Measurements from ENCODE around the gene COL4A1. TPM values are rescaled to one million over a fixed set of nuclear protein-coding genes. Genes with fewer than 3 reads are reported as not detected.
A peak's percentile ranks its signal among the peaks of the same experiment; 100 is the strongest.

COL4A1 gene
- total RNA-seq, 2 experiments from 2014 or later = not detected

DNA sequence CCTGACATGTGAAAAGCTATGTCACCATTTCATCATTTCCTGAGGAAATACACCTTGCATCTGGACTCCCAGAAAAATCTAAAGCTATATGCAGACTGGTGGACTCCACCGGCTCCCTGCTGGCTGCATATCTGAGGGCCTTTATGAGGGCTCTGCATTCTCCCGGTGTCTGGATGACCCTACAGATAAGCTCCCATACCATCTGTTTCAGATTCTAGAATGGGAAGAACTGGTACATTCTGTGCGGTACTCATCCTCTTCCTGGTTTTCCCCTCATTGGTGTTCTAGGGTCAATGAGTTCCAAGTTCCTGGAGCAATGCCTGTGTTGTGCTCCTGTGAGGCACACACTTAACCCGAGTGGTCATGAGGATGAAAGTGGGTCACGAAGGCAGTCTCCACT is 60.4 kb downstream of the COL4A1 start:
- H3K4me1 Mint-ChIP-seq = peaks cover 2% of the 10 kb centered on the region
- CTCF ChIA-PET = interaction anchor here (1.6 kb wide), 1 partner anchor 24 kb away, joined by 3 read pairs; no protein-coding TSS in a partner anchor
- H3K9me3 Mint-ChIP-seq (ENCODE audit: low read depth) = no peaks in the 10 kb centered on the region
- DNase-seq (peak; percentile 14), ATAC-seq (no peak)
- H3K27me3 Mint-ChIP-seq = peaks cover 6% of the 10 kb centered on the region
- H3K4me3 Mint-ChIP-seq = no peak overlapping the region
- H3K36me3 Mint-ChIP-seq = no peaks in the 10 kb centered on the region
- H3K27ac Mint-ChIP-seq = no peak overlapping the region

- no peak for ATAC-seq
- Mint-ChIP-seq H3K4me1 (peaks cover 2% of the 10 kb centered on the region), H3K27me3 (peaks cover 6% of the 10 kb centered on the region), H3K36me3 (no peaks in the 10 kb centered on the region), H3K27ac (no peak overlapping the region), H3K4me3 (no peak overlapping the region), H3K9me3 (ENCODE audit: low read depth) (no peaks in the 10 kb centered on the region)
- DNase-seq = peak; percentile 19
- CTCF ChIA-PET = no interaction called here
These were observed 61.5 kb downstream of the COL4A1 start for GRCh38 chr13:110245416-110245899.

DNA sequence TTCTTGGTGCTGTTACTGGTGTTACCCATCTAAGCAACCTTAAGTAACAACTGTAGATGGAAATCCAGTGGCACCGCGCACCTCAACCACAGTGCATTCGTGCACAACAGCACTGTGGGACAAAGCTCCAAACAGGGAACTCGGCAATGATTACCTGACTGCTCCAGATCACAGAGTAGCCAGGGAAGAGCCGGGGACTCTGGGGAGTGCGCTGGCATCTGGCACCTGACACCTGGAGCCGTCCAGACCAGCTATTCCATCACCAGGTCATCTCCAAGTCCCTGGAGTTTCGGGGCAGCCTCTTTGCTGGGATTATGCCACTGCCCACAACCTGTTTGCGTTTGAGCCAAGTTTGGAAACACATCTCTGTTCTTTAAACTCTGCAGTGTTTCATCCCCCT is 62.0 kb downstream of the COL4A1 start:
- CTCF ChIA-PET = no interaction called here
- DNase-seq (peak; percentile 14), ATAC-seq (no peak)
- H3K4me1 Mint-ChIP-seq = peaks cover 2% of the 10 kb centered on the region
- no peak overlapping the region for H3K4me3 Mint-ChIP-seq
- H3K27me3 Mint-ChIP-seq = peaks cover 6% of the 10 kb centered on the region
- H3K9me3 Mint-ChIP-seq (ENCODE audit: low read depth) = no peaks in the 10 kb centered on the region
- no peak overlapping the region for H3K27ac Mint-ChIP-seq
- no peaks in the 10 kb centered on the region for H3K36me3 Mint-ChIP-seq

DNA sequence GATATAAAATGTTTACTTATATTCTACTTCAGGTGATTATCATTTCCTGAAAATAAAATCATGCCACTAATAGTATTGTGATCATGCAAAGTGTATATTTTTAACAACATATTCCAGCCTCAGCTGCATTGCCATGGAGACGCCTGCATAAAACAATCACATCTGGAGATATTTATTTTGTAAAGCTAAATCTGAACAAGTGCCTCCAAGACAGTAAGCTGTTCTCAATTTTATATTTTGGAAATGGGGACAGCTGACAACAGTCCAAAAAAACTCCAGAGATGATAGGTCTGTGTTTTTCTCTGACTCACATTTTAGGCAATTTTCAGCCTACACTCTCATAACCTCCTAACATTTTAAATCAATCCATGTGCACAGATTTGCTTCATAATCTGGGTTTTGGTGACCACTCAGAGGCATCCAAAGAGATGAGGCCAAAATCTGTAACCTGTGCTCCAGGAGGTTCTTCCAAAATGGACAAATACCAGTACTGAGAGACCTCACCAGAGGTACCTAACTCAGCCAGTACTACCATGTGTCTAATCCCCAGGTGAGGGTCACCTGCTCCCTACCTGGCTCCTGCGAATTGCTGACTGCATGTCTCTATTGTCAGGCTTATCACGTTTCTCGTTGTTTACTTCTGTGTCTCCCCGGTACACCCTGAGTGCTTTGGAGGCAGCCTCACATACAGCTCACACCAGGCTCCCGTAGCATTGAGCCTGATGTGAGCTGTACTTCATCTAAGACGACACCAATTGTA is 62.7 kb downstream of the COL4A1 start:
- CTCF ChIA-PET = no interaction called here
- peak; percentile 15 for DNase-seq
- no peaks in the 10 kb centered on the region for H3K36me3 Mint-ChIP-seq
- H3K4me3 Mint-ChIP-seq = no peak overlapping the region
- H3K9me3 Mint-ChIP-seq (ENCODE audit: low read depth) = no peaks in the 10 kb centered on the region
- peaks cover 6% of the 10 kb centered on the region for H3K27me3 Mint-ChIP-seq
- no peak overlapping the region for H3K27ac Mint-ChIP-seq
- H3K4me1 Mint-ChIP-seq = peaks cover 2% of the 10 kb centered on the region
- no peak for ATAC-seq

- peaks cover 2% of the 10 kb centered on the region for H3K4me1 Mint-ChIP-seq
- no peaks in the 10 kb centered on the region for H3K9me3 Mint-ChIP-seq (ENCODE audit: low read depth)
- H3K36me3 Mint-ChIP-seq = no peaks in the 10 kb centered on the region
- CTCF ChIA-PET = no interaction called here
- H3K27ac Mint-ChIP-seq = no peak overlapping the region
- no peak for ATAC-seq
- H3K27me3 Mint-ChIP-seq = peaks cover 9% of the 10 kb centered on the region
- no peak overlapping the region for H3K4me3 Mint-ChIP-seq
- peak; percentile 35 for DNase-seq
These were observed 64.3 kb downstream of the COL4A1 start for GRCh38 chr13:110242615-110243014.

DNA sequence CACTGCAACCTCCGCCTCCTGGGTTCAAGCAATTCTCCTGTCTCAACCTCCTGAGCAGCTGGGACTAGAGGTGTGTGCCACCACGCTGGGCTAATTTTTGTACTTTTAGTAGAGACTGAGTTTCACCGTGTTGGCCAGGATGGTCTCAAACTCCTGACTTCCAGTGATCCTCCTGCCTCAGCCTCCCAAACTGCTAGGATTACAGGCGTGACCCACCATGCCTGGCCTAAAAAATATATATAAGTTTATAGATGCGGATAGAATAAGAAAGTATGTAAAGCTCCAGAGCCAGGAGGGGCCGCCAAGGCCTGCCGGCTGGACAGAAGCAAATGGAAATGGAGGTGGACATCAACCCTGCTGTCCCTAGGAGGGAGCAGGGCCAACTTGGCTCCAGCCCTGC is 66.0 kb downstream of the COL4A1 start:
- H3K27ac Mint-ChIP-seq = no peak overlapping the region
- no peaks in the 10 kb centered on the region for H3K4me1 Mint-ChIP-seq
- H3K9me3 Mint-ChIP-seq (ENCODE audit: low read depth) = no peaks in the 10 kb centered on the region
- ATAC-seq (no peak), DNase-seq (peak; percentile 1)
- CTCF ChIA-PET = no interaction called here
- peaks cover 9% of the 10 kb centered on the region for H3K27me3 Mint-ChIP-seq
- no peaks in the 10 kb centered on the region for H3K36me3 Mint-ChIP-seq
- H3K4me3 Mint-ChIP-seq = no peak overlapping the region

GRCh38 chr13:110240352-110240751 is 66.6 kb downstream of the COL4A1 start:
- DNase-seq = peak; percentile 21
- ATAC-seq = no peak
- CTCF ChIA-PET = no interaction called here
- no peak overlapping the region for H3K4me3 Mint-ChIP-seq
- H3K27ac Mint-ChIP-seq = no peak overlapping the region
- no peaks in the 10 kb centered on the region for H3K9me3 Mint-ChIP-seq (ENCODE audit: low read depth)
- no peaks in the 10 kb centered on the region for H3K4me1 Mint-ChIP-seq
- no peaks in the 10 kb centered on the region for H3K36me3 Mint-ChIP-seq
- peaks cover 7% of the 10 kb centered on the region for H3K27me3 Mint-ChIP-seq

DNA sequence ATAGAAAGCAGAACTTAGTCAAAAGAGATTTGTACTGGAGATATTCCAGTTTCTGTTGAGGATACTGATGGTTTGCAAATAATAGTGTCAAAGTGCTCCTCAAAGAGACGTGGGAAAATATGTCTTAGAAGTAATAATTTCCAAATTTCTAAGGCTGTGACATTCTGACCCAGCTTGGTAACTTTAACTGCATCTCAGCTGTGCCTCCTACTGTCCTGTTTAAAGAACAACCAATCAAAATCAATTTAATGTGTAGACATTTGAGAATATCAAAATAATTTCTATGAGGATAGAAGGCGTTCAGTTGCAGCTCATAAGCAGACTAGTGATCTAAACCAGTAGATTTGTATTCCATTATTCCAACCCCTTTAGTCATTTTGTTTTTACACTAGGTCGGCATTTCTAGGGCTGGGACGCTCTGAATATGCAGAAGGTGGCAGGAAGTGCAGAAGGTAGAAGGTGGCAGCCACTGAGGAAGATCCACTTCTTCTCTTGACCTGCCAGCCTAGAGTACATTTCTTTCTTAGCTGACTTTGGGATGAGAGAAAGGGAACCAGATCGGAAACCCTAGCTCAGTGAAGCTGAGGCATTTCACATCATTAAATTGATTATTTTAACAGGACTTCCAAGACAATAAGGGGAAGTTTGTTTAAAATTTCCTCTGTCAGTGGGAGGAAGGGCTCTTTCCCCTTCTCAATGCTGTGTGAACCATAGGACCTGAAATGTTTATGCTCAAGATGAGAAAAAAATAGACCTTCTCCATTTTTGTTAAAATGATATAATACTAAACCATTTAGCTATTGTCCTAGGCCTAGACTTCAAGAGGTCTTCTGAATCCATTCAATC is 67.5 kb downstream of the COL4A1 start:
- Mint-ChIP-seq H3K27ac (no peak overlapping the region), H3K4me3 (no peak overlapping the region), H3K9me3 (ENCODE audit: low read depth) (no peaks in the 10 kb centered on the region), H3K36me3 (no peaks in the 10 kb centered on the region), H3K27me3 (peaks cover 7% of the 10 kb centered on the region), H3K4me1 (no peaks in the 10 kb centered on the region)
- ATAC-seq (no peak), DNase-seq (peak; percentile 9)
- CTCF ChIA-PET = interaction anchor here (1.2 kb wide), 1 partner anchor 16 kb away, joined by 3 read pairs; no protein-coding TSS in a partner anchor

GRCh38 chr13:110238818-110239195 is 68.2 kb downstream of the COL4A1 start:
- Mint-ChIP-seq H3K9me3 (ENCODE audit: low read depth) (no peaks in the 10 kb centered on the region), H3K27ac (no peak overlapping the region), H3K27me3 (peaks cover 7% of the 10 kb centered on the region), H3K4me1 (no peaks in the 10 kb centered on the region), H3K4me3 (no peak overlapping the region), H3K36me3 (no peaks in the 10 kb centered on the region)
- CTCF ChIA-PET = interaction anchor here (1.2 kb wide), 1 partner anchor 16 kb away, joined by 3 read pairs; no protein-coding TSS in a partner anchor
- ATAC-seq = no peak
- DNase-seq = peak; percentile 5

DNA sequence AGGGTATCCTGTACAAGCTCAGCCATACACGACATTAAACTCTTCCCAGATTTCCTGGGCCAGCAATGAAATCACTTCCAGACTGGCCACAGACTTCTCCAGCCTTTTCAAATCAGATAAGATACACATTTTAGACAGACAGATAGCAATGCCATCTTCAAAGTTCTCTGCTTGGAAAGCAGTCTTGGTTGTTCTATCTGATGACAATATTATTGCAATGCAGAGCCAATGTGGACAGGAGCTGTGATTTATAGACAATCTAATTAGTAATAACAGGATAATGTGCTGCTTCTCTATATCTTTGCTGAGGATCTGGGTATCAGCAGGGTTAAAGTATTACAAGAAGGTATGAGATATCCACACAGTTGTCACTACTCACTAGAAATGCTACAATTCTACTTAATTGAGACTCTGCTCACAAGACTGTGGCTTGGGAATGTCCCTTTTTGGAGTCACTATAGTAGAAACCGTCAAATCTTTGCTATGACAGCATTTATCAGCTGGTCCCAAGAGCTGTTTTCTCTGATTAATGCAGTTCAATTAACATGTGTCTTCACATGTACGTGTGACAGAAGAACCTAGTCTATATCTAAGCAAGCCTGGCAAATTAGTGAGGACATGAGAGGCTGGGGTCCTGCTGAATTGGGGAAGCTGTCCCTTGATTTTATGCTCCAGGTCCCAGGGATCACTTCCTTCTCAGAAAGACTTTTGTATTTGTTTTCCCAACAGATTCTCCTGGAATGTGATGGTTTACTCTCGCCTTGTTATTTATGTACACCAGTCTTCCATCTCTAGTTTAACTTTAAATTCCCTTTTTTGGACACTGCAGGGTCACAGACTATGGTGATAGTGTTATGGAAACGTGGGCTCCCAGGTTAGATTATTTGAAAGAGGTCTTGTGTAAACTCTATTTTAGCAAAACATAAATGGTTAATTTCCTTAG is 68.8 kb downstream of the COL4A1 start:
- peaks cover 8% of the 10 kb centered on the region for H3K27me3 Mint-ChIP-seq
- no peak overlapping the region for H3K4me3 Mint-ChIP-seq
- CTCF ChIA-PET = interaction anchor here (1.2 kb wide), 1 partner anchor 15 kb away, joined by 3 read pairs; no protein-coding TSS in a partner anchor
- ATAC-seq = no peak
- H3K27ac Mint-ChIP-seq = no peak overlapping the region
- no peaks in the 10 kb centered on the region for H3K9me3 Mint-ChIP-seq (ENCODE audit: low read depth)
- peak; percentile 12 for DNase-seq
- no peaks in the 10 kb centered on the region for H3K4me1 Mint-ChIP-seq
- no peaks in the 10 kb centered on the region for H3K36me3 Mint-ChIP-seq

- ATAC-seq (no peak), DNase-seq (peak; percentile 16)
- H3K36me3 Mint-ChIP-seq = no peaks in the 10 kb centered on the region
- no peak overlapping the region for H3K4me3 Mint-ChIP-seq
- no peak overlapping the region for H3K27ac Mint-ChIP-seq
- H3K4me1 Mint-ChIP-seq = no peaks in the 10 kb centered on the region
- CTCF ChIA-PET = no interaction called here
- peaks cover 12% of the 10 kb centered on the region for H3K27me3 Mint-ChIP-seq
- H3K9me3 Mint-ChIP-seq (ENCODE audit: low read depth) = no peaks in the 10 kb centered on the region
These were observed 70.1 kb downstream of the COL4A1 start for GRCh38 chr13:110236831-110237261.

DNA sequence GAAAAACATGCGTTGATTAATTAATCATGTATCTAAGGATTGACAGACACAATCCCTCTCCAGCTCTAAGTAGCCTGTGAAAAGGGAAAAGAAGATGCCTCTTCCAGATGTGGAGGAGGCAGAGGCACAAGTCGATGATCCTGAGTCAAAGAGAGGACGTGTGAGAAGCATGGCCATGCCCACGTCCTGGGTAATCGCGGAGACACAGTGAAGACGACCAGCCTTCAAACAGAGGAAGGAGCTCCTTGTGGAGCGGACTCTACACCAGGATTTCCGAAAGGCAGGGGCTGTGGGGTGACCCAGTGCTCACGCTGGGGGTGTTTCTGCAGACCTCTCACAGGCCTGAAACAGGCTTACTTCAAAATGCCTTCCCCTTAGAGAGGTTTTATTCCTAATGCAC is 70.5 kb downstream of the COL4A1 start:
- Mint-ChIP-seq H3K4me1 (no peaks in the 10 kb centered on the region), H3K27ac (no peak overlapping the region), H3K4me3 (no peak overlapping the region), H3K9me3 (ENCODE audit: low read depth) (no peaks in the 10 kb centered on the region), H3K36me3 (no peaks in the 10 kb centered on the region), H3K27me3 (peaks cover 12% of the 10 kb centered on the region)
- CTCF ChIA-PET = no interaction called here
- peak; percentile 35 for DNase-seq
- no peak for ATAC-seq

DNA sequence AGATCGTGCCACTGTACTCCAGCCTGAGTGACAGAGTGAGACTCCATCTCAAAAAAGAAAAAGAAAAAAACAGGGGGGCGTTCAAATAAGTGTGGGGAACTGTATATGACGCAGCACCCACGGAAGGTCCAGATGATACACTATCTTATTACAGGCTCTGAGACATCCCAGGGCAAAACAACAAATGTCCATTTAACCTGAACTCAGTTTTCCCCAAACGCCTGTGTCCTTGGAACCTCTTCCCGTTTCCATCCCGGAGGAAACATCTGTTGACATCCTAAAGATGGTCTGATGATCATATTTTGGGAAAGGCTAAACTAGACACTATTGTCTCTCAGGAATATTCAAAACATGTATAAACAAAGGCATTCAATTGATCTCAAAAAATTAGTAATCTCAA is 72.4 kb downstream of the COL4A1 start:
- no peaks in the 10 kb centered on the region for H3K36me3 Mint-ChIP-seq
- no peaks in the 10 kb centered on the region for H3K9me3 Mint-ChIP-seq (ENCODE audit: low read depth)
- H3K27me3 Mint-ChIP-seq = peaks cover 12% of the 10 kb centered on the region
- ATAC-seq (no peak), DNase-seq (peak; percentile 11)
- CTCF ChIA-PET = no interaction called here
- no peaks in the 10 kb centered on the region for H3K4me1 Mint-ChIP-seq
- H3K27ac Mint-ChIP-seq = no peak overlapping the region
- no peak overlapping the region for H3K4me3 Mint-ChIP-seq
